Esophagus squamous epithelium (tissue), 4 donors: ENCODE data around the gene EPG5.
"Not testable (repeated sequence)": the region's sequence is repeated elsewhere in the genome, so short reads cannot be mapped to it uniquely, and the experiment has no call there.

ENCODE experiments used
- CTCF ChIP-seq, 6 experiments: fragments of 450-650 bp in 4 of 6; fragments of 200-600 bp in 2 of 6; sonication (generic) in 2 of 6; IDR thresholded peaks; one replicate each; pipeline ENCODE4 v1.5.1; 2016 to 2019; ENCODE audit warnings: antibody characterized with exemption in 6 of 6, mild to moderate bottlenecking in 4 of 6, moderate library complexity in 4 of 6
- POLR2A ChIP-seq, 4 donors: fragments of 450-650 bp; IDR thresholded peaks; one replicate each; pipeline ENCODE4 v1.6.1; 2017; ENCODE audit warnings: antibody characterized with exemption in 4 of 4, mild to moderate bottlenecking in 4 of 4, moderate library complexity in 3 of 4

GRCh38 chr18:45818765-45819164 lies 148.4 kb downstream of the EPG5 start:
- not testable (repeated sequence) for TF ChIP-seq CTCF, POLR2A (IDR thresholded peaks at IDR 0.05)
